Stomach smooth muscle (tissue), 2 donors: ENCODE measurements around the gene ANKRD13C.

Source experiments
- H3K27ac ChIP-seq: one replicate; pipeline ENCODE4 v1.7.0; 2013; ENCODE audit warnings: mild to moderate bottlenecking, low read length, inconsistent platforms
- H3K27me3 ChIP-seq, 2 donors: one replicate each; pipeline ENCODE4 v1.7.0; 2013; ENCODE audit warnings: low read length in 2 of 2; ENCODE audit not compliant: insufficient read depth in 2 of 2, control insufficient read depth in 1 of 2
- H3K36me3 ChIP-seq, 2 donors: one replicate each; pipeline ENCODE4 v1.7.0; 2013; ENCODE audit warnings: low read length in 2 of 2; ENCODE audit not compliant: control insufficient read depth in 2 of 2, insufficient read depth in 2 of 2
- H3K4me1 ChIP-seq: one replicate; pipeline ENCODE4 v1.7.0; 2013; ENCODE audit warnings: low read length; ENCODE audit not compliant: control insufficient read depth, insufficient read depth
- H3K4me3 ChIP-seq, 2 donors: one replicate each; pipeline ENCODE4 v1.7.0; 2013; ENCODE audit warnings: low read length in 2 of 2
- H3K9ac ChIP-seq, 2 donors: one replicate each; pipeline ENCODE4 v1.7.0; 2013; ENCODE audit warnings: low read length in 2 of 2, mild to moderate bottlenecking in 1 of 2
- H3K9me3 ChIP-seq, 2 donors: one replicate each; pipeline ENCODE4 v1.7.0; 2013; ENCODE audit warnings: low read length in 2 of 2; ENCODE audit not compliant: control insufficient read depth in 2 of 2
- donor health status: healthy.
- donor health status: Pancreatic carcinoma.

Gene ANKRD13C

DNA sequence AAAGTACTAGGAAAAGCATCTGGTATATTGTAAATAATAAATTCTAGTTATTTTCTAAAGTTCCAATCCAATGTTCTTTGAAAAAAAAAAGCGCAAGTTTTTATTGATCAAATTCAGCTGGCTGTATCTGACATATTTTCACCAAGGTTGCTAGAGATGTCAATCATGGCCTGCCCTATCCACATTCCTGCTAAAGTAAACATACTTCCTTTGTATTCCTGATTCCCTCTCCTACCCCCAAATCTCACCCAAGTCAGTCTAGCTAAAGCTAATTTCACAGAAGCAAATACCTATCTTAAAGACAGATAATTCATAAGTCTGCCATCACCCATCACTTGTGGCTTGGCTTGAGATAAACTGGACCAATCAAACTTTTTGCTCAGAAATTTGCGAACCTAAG, 21.3 kb downstream of the ANKRD13C start:
- Histone ChIP-seq H3K9me3 (no peaks in the 10 kb centered on the region), H3K27ac (no peak overlapping the region)

GRCh38 chr1:70331962-70332361, 22.6 kb downstream of the ANKRD13C start:
- Histone ChIP-seq H3K27ac (no peak overlapping the region), H3K4me1 (no peaks in the 10 kb centered on the region), H3K9me3 (no peaks in the 10 kb centered on the region), H3K4me3 (no peak overlapping the region), H3K36me3 (no peaks in the 10 kb centered on the region), H3K27me3 (no peaks in the 10 kb centered on the region), H3K9ac (no peak overlapping the region)

More for the DNA sequence above, 21.3 kb downstream of the ANKRD13C start:
- Histone ChIP-seq H3K9ac (no peak overlapping the region), H3K27me3 (no peaks in the 10 kb centered on the region), H3K4me3 (no peak overlapping the region), H3K36me3 (no peaks in the 10 kb centered on the region), H3K4me1 (no peaks in the 10 kb centered on the region)

DNA sequence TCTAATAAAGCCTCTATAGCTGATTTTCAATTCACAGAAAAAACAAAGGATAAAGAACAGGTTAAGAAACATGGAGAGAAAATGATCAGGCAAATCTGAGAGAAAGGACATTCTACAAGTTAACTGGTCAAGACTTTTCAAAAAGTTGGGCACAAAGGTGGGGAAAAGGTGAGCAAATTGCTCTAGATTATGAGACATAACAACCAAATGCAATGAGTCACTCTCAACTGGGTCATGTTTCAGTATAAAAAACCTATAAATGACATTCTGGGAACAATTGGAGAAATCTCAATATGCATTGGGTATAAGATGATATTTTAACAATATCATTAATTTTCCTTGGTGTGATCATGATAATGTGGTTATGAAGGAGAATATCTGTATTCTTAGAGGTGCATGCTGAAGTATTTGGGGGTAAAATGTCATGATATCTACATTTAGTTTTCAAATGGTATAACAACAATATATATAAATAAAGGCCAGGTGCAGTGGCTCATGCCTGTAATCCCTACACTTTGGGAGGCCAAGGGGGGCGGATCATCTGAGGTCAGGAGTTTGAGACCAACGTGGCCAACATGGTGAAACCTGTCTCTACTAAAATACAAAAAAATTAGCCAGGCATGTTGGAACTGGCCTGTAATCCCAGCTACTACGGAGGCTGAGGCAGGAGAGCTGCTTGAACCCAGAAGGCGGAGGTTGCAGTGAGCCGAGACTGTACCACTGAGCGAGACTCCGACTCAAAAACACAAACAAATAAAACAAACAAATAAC, 27.0 kb downstream of the ANKRD13C start:
- Histone ChIP-seq H3K4me1 (no peaks in the 10 kb centered on the region), H3K9ac (no peak overlapping the region), H3K36me3 (no peaks in the 10 kb centered on the region), H3K27ac (no peak overlapping the region), H3K9me3 (no peaks in the 10 kb centered on the region), H3K4me3 (no peak overlapping the region), H3K27me3 (no peaks in the 10 kb centered on the region)

- Histone ChIP-seq H3K27ac (no peak overlapping the region), H3K27me3 (no peaks in the 10 kb centered on the region), H3K4me3 (no peak overlapping the region), H3K4me1 (no peaks in the 10 kb centered on the region), H3K36me3 (no peaks in the 10 kb centered on the region), H3K9me3 (no peaks in the 10 kb centered on the region), H3K9ac (no peak overlapping the region)
Measured at GRCh38 chr1:70324683-70325082, 29.8 kb downstream of the ANKRD13C start.

DNA sequence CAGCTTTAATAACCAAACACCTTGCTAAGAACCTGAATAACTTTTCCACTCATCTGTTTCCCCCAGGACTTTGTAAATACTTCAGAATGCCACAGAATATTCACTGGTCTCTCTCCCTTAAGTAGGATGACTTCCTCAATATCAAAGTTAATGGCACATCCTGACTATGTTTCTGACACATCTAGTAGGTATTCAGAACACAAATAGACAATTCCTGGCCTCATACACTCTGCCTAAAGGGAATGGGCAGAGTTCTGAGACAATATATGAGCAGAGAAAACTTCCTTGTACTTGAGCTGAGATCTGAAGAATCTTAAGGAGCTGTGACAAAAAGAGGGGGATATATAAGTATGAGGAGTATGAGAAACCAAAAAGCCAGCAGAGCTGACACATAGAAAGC, 34.8 kb downstream of the ANKRD13C start:
- no peak overlapping the region for H3K9ac ChIP-seq
- H3K9me3 ChIP-seq: no peaks in the 10 kb centered on the region
- H3K4me1 ChIP-seq: no peaks in the 10 kb centered on the region
- no peak overlapping the region for H3K4me3 ChIP-seq
- H3K36me3 ChIP-seq: no peaks in the 10 kb centered on the region
- no peaks in the 10 kb centered on the region for H3K27me3 ChIP-seq
- no peak overlapping the region for H3K27ac ChIP-seq

DNA sequence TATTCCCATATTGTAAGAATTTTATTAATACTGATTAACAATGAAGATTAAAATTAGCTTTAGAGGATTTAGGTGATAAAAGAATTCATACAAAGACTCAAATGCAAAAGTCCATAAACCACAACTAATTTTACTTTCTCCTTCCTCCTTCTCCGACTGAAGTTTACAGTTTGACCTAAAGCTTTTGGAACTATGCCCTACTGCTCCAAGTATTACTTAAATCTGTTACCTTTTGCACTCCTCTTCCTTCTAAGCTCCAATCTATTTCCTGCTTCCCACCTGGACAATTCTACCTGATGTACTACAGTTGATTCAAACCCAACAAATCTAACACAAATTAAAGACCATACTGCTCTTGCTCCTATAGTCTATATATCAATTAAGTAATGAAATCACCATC, 36.3 kb downstream of the ANKRD13C start:
- Histone ChIP-seq H3K4me3 (no peak overlapping the region), H3K27ac (no peak overlapping the region), H3K9me3 (no peaks in the 10 kb centered on the region), H3K4me1 (no peaks in the 10 kb centered on the region), H3K27me3 (no peaks in the 10 kb centered on the region), H3K36me3 (no peaks in the 10 kb centered on the region), H3K9ac (no peak overlapping the region)

DNA sequence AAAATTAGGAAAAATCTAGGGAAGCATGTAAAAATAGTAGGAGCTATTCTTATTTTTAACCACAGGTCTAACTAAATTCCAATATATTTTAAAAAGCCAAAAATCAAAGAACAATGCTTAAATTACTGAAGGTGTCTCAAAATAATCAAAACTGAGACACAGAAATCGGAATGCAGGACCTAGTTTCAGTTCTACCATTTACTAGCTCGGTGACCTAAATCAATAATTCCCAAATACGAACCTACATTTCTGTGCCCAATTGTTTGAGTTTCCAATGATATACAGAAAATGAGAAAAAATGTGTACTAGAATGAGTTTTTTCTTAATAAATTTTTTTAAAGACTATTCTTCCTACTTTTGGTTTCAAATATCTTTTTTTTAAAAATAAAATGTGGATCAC, 37.4 kb downstream of the ANKRD13C start:
- Histone ChIP-seq H3K27ac (no peak overlapping the region), H3K9ac (no peak overlapping the region), H3K27me3 (no peaks in the 10 kb centered on the region), H3K4me3 (no peak overlapping the region), H3K36me3 (no peaks in the 10 kb centered on the region), H3K9me3 (no peaks in the 10 kb centered on the region), H3K4me1 (no peaks in the 10 kb centered on the region)

DNA sequence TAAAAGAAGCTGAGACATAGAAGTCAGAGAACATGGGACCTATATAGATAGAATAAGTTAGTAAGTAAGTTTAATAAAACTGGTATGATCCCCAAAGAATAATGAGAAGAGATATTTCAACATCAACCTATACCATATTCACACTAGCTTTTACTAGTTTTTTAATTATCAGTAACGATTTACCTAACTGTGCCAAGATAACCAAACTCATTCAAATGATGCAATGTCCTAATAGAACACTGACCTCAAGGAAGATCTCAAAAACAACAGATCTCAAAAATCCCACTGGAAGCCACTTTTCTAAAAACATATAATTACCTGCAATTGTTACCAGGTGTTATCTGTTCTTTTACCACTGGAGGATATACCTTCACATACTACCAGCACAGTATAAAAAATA, 38.7 kb downstream of the ANKRD13C start:
- no peaks in the 10 kb centered on the region for H3K36me3 ChIP-seq
- no peaks in the 10 kb centered on the region for H3K27me3 ChIP-seq
- no peaks in the 10 kb centered on the region for H3K4me1 ChIP-seq
- H3K4me3 ChIP-seq: no peak overlapping the region
- no peak overlapping the region for H3K9ac ChIP-seq
- no peak overlapping the region for H3K27ac ChIP-seq
- no peaks in the 10 kb centered on the region for H3K9me3 ChIP-seq

DNA sequence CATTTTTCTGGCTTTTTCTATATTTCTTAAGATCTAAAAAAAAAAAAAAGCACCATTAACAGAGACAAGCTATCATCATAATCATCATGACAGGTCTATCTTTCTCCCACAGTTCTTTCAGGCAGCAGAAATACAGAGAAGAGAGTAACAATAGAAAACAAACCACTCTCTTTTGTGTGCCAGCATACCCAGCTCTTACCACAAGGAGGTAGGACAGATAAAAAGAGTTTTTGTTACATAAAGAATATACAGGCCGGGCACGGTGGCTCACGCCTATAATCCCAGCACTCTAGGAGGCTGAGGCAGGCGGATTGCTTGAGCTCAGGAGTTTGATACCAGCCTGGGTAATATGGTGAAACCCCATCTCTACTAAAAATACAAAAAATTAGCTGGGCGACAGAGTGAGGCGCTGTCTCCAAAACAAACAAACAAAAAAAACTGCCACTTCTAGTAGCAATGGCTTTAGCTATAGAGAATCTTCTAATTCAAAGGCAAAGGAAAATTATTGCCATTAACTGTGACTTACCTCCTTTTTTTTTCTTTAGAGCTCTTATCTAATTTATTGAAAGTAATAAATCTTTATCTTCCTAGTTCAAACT, 39.7 kb downstream of the ANKRD13C start:
- no peak overlapping the region for H3K27ac ChIP-seq
- no peaks in the 10 kb centered on the region for H3K4me1 ChIP-seq
- no peaks in the 10 kb centered on the region for H3K9me3 ChIP-seq
- H3K36me3 ChIP-seq: no peaks in the 10 kb centered on the region
- no peaks in the 10 kb centered on the region for H3K27me3 ChIP-seq
- H3K9ac ChIP-seq: no peak overlapping the region
- no peak overlapping the region for H3K4me3 ChIP-seq

- no peak overlapping the region for H3K9ac ChIP-seq
Measured at GRCh38 chr1:70311369-70311768, 43.2 kb downstream of the ANKRD13C start.

DNA sequence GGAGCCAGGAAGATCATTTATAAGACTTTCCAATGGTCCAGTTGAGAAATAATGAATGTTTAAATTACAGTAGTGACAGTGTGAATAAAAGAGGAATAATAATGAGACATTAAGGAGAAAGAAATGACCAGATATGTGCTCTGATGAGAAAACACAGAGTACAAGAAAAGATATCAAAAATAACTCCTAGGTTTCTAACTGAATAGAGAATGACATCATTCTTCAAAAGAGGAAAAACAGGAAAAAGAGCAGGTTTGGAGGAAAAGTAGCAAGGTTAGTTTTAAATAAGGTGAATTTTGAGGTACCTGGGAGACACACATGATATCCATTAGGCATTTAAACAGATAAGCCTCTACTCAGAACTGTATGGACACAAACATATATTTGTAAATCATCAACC, 55.0 kb downstream of the ANKRD13C start:
- H3K9me3 ChIP-seq: no peaks in the 10 kb centered on the region
- no peaks in the 10 kb centered on the region for H3K4me1 ChIP-seq

More at GRCh38 chr1:70311369-70311768, 43.2 kb downstream of the ANKRD13C start:
- Histone ChIP-seq H3K27ac (no peak overlapping the region), H3K4me1 (no peaks in the 10 kb centered on the region), H3K27me3 (no peaks in the 10 kb centered on the region), H3K4me3 (no peak overlapping the region), H3K36me3 (peaks cover 0 to 3% of the 10 kb centered on the region in 2 donors), H3K9me3 (no peaks in the 10 kb centered on the region)

More for the DNA sequence above, 55.0 kb downstream of the ANKRD13C start:
- Histone ChIP-seq H3K9ac (no peak overlapping the region), H3K4me3 (no peak overlapping the region), H3K36me3 (peaks cover 3 to 19% of the 10 kb centered on the region in 2 donors), H3K27ac (no peak overlapping the region), H3K27me3 (no peaks in the 10 kb centered on the region)
